ENCODE measurements around the gene RFC2.
A peak's percentile ranks its signal among the peaks of the same experiment; 100 is the strongest.
"Not testable (repeated sequence)": the region's sequence is repeated elsewhere in the genome, so short reads cannot be mapped to it uniquely, and the experiment has no call there.

The RFC2 gene

DNA sequence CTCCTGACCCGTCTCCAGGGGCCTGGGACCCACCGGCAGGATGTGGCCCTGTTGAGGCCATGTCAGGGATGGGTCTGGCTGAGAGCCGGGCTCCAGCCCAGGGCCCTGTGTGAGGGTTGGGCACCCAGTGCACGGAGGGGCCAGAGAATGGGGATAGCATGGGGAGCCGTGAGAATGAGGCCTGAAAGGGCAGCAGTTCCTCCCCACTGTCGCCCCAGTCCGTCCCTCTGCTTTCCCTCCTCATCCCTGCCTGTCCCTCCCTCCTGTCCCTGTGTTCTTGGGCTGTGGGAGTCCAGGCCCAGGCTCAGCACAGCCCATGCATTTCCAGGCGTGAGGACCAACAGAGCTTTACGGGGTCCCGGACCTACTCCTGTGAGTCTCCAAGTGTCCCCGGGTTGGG lies 34.8 kb downstream of the RFC2 start:
- DNase-seq (ENCODE audit: extremely low read depth in 1 of 2, low read depth in 1 of 2) = no peak

DNA sequence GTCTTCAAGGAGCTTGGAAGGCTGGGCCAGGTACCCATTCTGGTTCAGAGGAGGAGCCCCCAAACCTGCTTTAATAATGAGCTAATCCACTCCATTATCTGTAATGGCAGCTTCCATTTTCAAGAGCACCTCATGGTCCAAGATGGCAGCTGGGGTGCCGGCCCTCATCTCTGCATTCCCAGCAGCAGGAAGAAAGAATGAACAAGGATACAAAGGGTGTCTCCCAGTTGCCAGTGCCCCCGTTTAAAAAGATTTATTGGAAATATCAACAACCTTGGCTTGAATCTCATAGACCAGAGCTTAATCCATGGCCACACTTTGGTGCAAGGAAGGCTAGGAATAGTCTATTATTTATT lies 35.9 kb downstream of the RFC2 start:
- no peak for DNase-seq (ENCODE audit: extremely low read depth in 1 of 2, low read depth in 1 of 2)

DNA sequence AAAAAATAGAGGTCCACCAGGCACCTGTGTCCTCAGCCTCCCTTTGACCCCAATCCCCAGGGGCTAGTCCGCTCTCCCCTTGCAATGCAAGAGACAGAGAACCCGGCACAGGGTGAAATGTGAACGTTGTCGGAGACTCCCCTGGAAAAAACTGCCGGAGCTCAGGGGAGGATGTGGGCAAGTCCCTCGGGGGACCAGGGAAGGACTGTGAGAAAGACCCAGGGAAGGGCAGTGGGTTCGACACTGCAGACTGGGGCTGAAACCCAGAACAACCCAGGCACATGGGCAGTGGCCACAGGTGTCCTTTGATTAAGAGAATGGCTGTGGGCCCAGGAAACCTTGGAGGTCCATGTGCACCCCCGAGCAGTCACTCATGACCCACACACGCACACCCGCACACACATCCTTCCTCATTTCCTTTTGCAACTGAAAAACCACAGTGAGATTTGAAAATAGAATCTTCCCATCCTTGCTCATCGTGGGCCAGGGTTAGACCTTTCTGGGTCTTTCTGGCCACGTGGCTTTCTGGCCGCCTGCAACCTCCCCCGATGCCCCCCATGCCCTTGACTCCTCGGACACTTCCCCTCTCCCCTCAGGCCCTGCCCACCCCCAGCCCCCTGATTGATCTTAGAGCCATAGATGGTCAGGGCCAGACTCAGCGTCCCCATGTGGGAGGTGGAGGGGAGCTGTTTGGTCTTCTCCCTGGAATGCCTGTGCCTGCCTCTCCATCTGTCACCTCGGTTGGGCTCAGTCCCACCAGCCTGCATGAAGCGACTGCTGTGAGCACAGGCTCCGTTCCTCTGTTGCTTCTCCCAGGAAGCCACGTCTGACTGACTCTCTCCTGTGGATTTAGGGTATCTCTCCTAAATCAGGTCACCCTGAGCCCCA lies 36.5 kb downstream of the RFC2 start:
- DNase-seq (ENCODE audit: extremely low read depth in 1 of 2, low read depth in 1 of 2) = no peak

DNA sequence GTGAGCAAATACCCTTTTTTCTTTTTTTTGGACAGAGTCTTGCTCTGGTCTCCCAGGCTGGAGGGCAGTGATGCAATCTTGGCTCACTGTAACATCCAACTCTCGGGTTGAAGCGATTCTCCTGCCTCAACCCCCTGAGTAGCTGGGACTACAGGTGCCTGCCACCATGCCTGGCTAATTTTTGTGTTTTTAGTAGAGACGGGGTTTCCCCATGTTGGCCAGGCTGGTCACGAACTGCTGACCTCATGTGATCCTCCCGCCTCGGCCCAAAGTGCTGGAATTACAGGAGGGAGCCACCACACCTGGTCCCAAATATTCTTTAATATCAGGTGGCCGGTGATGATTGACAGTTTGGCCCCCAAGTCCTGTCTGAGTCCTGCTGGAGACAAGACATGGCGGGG lies 37.8 kb downstream of the RFC2 start:
- no peak for DNase-seq (ENCODE audit: extremely low read depth in 1 of 2, low read depth in 1 of 2)

DNA sequence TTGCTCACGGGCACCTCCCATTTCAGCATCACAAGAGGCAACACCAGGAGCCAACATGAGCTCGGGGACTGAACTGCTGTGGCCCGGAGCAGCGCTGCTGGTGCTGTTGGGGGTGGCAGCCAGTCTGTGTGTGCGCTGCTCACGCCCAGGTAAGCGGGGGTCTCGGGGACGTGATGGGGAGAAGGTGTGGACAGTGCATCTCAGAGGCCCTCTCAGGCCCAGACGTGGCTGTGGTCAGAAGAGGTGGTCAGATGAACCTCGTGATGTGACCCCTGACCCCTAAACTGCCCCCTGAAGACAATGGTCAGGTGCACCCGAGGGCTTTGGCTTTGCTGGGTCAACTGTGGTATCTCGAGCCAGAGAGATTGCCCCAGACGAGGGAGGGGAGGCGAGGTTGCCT lies 38.3 kb downstream of the RFC2 start:
- no peak for DNase-seq (ENCODE audit: extremely low read depth in 1 of 2, low read depth in 1 of 2)

DNA sequence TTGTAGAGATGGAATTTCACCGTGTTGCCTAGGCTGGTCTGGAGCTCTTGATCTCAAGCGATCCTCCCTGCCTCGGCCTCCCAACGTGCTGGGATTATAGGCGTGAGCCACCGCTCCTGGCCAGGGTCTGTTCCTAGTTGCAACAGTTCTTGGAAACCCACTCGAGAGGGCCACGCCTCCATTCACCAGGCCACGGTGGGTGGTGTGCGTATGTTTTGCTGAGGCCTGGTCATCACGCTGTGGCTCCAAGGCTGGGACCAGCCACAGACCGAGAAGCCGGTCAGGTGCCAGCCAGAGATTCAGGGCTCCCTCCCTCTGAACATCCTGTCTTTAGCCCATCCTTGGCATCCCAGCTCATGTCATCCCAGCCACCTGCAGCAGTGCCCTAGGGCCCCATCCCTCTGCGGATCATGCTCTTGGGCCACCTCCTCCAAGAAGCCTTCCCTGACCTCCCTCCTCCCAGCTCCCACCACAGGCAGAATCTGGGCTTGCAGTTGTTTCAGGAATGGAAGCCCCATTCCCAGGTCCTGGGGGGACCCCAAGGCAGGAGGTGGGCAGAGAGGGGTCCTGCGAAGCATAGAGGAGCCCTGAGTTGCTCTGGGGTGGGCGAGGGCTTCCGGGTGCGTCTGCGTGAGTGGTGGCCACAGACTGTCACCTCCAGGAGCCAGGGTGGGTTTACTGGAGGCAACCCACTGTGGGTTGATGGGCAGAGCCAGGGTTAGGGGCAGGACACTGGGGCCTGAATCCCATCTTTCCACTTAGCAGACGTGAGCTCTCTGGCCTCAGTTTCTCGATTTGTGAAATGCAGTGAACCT lies 39.2 kb downstream of the RFC2 start:
- no peak for DNase-seq (ENCODE audit: extremely low read depth in 1 of 2, low read depth in 1 of 2)

DNA sequence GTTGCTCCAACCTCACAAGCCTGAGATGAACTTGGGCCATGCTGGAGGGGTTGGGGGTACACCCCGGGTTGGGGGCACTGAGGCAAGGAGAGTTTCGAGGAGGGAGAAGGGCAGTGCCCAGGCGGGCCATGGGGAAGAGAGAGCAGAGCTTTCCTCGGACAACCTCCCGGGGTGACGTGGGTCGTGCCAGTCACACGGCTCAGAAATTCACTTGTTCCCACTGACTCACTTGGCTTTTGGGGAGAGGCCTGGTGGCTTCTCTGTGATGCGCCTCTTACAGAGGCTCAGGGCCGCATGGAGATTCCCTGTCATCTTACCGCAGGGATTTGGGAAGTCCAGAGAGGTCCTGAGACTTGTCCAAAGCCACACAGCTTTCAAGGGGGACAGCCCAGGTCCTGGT lies 41.5 kb downstream of the RFC2 start:
- no peak for DNase-seq (ENCODE audit: extremely low read depth in 1 of 2, low read depth in 1 of 2)

DNA sequence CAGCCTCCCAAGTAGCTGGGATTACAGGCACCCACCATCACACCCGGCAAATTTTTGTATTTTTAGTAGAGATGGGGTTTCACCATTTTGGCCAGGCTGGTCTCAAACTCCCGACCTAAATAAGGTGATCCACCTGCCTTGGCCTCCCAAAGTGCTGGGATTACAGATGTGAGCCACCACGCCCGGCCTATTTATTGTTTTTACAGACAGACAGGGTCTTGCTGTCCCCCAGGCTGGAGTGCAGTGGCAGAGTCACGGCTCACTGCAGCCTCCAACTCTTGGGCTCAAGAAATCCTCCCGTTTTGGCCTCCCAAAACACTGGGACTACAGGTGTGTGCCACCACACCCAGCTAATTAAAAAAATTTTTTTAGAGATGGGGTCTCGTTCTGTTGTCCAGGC lies 46.0 kb downstream of the RFC2 start:
- DNase-seq (ENCODE audit: extremely low read depth in 1 of 2, low read depth in 1 of 2) = not testable (repeated sequence)

DNA sequence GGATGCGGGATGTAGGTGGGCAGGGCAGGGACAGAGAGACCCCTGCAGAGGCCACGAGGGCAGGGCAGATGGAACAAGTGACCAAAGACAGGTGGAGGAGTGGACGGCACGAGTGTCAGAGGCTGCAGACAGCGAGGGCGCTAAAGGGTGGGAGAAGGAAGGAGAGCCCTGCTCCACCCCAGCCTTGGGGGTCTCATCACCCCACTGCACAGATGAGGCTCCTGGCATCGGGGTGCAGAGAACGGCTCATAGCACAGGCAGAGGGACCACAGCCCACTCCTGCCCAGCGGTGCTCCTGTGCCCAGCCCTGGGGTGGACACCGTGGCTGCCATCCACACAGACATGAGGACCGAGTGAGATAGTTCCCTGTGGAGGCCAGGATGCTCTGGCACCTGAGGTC lies 46.6 kb downstream of the RFC2 start:
- no peak for DNase-seq (ENCODE audit: extremely low read depth in 1 of 2, low read depth in 1 of 2)

DNA sequence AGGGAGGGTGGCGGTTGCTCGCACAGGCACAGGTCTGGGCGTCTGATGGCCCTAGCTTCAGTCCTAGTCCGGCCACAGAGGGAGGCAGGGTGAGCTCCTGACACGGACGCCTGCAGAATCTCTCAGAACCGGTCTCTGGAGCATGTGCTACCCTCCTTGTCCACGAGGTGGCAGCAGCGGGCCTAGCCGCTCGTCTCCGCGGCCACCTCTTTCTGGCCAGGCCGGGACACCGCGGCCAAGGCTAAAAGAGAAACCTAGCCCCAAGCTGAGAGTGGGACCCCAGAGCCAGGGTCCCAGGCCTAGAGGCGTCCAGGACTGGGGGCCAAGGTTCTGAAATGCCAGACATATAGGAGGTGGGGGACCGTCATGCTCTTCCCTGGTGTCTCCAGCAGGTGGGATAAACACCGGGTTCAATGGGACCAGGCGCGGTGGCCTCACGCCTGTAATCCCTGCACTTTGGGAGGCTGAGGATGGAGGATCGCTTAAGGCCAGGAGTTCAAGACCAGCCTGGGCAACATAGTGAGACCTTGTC lies 47.5 kb downstream of the RFC2 start:
- DNase-seq (ENCODE audit: extremely low read depth in 1 of 2, low read depth in 1 of 2) = peak; percentile 37 to 76

DNA sequence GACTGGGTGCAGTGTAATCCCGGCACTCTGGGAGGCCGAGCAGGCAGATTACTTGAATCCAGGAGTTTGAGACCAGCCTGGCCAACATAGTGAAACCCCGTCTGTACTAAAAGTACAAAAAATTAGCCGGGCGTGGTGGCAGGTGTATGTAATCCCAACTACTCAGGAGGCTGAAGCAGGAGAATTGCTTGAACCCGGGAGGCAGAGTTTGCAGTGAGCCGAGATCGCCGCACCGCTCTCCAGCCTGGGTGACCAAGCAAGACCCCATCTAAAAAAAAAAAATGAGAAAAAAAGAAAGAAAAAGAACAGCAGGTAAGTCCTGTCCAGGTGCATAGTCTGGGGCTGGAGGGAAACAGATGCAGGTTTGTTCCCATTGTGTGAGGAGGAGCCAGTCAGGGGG lies 48.1 kb downstream of the RFC2 start:
- DNase-seq (ENCODE audit: extremely low read depth in 1 of 2, low read depth in 1 of 2) = not testable (repeated sequence)

DNA sequence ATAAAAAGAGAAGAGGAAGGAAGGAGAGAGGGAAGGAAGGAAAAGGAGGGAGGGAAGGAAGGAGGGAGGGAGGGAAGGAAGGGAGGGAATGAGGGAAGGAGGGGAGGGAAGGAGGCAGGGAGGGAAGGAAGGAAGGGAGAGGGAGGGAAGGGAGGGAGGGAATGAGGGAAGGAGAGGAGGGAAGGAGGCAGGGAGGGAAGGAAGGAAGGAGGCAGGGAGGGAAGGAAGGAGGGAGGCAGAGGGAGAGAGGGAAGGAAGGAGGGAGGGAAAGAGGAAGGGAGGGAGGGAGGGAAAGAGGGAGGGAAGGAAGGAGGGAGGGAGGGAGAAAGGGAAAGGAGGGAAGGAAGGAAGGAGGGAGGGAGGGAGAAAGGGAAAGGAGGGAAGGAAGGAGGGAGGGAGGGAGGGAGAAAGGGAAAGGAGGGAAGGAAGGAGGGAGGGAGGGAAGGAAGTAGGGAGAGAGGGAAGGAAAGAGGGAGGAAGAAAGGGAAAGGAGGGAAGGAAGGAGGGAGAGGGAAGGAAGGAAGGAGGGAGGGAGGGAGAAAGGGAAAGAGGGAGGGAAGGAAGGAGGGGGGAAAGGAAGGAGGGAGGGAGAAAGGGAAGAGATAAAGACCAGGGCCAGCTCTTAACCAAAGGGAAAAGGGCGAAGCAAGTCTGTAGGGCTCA lies 50.1 kb downstream of the RFC2 start:
- no peak for DNase-seq (ENCODE audit: extremely low read depth in 1 of 2, low read depth in 1 of 2)

DNA sequence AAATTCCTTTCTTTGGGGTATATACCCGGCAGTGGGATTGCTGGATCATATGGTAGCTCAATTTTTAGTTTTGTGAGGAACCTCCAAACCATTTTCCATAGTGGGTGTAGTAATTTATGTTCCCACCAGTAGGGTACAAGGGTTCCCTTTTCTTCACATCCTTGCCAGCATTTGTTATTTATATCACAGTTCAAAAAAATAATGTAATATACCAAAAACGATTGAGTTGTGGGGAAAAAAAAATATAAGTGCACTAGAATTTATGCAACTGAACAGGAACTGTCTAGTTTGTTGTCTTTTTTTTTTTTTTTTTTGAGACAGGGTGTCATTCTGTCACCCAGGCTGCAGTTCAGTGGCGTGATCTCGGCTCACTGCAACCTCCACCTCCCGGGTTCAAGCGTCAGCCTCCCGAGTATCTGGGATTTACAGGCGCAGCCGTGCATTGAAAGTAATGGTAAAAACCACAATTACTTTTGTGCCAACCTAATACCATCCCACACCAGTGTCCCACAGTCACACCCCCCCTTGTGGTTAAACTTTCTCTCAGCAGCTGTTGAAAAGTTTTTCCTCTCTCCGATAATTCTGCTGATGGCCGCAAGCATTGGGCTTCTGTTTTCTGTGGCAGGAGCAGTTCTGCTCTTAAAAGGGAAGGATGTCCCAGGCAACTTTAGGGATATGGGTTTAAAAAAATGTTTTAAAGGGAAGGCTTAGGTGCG lies 51.2 kb downstream of the RFC2 start:
- DNase-seq (ENCODE audit: extremely low read depth in 1 of 2, low read depth in 1 of 2) = no peak

DNA sequence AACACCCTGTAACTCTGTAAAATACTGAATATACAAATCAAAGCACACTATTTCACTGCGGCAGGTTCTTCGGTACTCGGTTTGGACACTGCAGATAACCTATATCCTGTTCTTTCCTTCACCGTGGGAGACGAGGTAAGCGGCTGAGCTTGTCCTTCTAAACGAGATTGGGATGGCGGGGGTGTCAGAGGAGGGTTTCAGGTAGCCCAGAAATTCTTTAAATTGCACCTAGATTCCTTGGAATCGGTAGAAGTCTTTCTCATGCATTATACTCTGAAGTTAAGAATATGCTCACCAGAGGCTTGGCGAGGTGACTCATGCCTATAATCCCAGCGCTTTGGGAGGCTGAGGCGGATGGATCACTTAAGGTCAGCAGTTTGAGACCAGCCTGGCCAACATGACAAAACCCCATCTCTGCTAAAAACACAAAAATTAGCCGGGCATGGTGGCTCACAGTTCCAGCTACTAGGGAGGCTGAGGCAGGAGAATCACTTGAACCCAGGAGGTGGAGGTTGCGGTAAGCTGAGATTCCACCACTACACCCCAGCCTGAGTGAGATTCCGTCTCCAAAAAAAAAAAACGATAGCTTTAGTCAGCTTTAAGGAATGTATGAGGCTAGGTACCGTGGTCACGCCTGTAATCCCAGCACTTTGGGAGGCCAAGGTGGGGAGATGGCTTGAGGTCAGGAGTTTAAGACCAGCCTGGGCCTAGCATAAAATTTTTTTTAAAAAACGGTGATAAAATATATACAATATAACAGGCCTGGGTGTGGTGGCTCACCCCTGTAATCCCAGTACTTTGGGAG lies 54.4 kb downstream of the RFC2 start:
- no peak for DNase-seq (ENCODE audit: extremely low read depth in 1 of 2, low read depth in 1 of 2)

DNA sequence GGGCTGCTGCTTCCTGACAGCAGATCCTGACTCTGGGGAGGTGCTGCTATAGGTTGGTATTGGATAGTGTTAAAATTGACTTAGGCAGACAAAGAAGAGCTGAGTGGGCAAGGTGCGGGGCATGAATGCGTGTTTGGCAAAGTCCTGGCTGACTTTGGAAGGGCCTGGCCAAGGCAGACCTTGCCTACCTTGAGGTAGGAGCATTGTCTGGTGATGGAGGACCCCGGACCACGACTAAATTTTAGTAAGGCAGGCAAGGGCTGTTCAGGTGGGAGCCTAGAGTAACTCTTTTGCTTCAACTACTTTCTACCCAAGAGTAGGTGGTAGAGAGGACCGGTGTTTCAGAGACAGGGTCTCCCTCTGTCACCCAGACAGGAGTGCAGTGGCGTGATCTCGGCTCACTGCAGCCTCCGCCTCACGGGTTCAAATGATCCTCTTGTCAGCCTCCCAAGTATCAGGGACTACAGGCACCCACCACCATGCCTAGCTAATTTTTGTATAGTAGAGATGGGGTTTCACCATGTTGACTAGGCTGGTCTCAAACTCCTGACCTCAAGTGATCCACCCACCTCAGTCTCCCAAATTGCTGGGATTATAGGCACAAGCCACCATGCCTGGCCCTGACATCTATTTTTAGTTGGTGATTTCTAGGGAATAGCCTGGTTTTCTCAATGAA lies 56.6 kb downstream of the RFC2 start:
- DNase-seq (ENCODE audit: extremely low read depth in 1 of 2, low read depth in 1 of 2) = no peak

DNA sequence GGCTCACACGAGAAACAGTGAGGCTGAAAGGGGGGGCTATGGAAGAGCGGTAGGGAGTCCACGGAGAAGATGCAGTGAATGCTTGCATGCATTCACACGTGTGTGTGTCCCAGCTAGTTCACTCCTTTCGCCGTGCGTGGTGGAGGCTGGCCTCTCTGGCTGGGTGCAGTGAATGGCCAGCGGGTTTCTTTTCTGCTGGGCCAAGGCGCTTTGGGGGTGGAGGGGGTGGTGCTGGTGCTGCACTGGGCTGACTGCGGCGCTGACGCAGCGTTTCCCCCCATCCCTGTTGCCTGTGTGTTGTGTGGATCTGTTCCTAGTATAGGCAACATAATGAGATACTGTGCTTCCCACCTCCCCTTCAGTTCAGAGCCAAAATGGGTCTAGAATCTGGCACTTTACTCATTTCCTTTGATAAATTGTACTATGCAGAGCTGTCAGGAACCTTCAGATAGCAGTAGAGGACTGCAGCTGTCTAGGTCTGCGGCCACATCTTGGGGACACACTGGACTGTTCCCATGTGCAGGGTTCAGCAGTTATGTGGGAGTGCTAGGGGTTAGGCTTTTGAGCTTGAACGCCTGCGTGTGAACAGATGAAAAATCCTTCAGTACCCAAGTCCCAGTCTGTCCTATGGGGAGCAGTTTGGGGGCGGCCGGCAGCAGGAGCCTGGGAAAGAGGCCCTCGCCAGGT lies 58.1 kb downstream of the RFC2 start:
- not testable (repeated sequence) for DNase-seq (ENCODE audit: extremely low read depth in 1 of 2, low read depth in 1 of 2)

DNA sequence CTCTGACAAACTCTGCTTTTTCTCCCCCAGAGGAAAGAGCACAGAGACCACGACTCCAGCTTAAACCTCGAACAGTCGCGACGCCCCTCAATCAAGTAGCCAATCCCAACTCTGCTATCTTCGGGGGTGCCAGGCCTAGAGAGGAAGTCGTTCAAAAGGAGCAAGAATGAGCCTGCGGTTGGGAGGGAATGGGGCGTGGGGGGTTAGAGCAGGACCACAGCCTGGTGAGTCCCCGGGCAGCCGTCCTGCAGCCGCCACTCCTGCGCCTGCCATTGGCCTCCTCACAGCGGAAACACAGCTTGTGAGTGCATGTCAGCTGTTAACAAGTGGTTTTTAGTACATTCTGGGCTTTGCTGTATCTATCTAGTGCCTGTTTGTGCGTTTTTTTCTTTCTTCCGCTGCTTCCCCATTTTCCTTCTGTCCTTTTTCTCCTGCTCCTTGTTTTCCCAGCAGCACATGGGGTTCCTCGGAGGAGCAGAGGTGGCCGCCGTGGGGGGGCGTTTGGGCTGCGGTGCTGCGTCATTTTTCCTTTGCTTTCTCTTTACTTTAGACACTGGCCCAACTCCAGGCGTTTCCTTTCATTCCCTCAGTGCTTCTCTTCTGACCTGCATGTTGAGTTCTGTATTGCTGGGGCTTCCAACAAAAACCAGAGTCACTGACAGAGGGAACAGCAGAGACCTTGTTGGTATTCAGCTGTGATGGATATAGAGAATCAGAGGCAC lies 58.9 kb downstream of the RFC2 start:
- not testable (repeated sequence) for DNase-seq (ENCODE audit: extremely low read depth in 1 of 2, low read depth in 1 of 2)

DNA sequence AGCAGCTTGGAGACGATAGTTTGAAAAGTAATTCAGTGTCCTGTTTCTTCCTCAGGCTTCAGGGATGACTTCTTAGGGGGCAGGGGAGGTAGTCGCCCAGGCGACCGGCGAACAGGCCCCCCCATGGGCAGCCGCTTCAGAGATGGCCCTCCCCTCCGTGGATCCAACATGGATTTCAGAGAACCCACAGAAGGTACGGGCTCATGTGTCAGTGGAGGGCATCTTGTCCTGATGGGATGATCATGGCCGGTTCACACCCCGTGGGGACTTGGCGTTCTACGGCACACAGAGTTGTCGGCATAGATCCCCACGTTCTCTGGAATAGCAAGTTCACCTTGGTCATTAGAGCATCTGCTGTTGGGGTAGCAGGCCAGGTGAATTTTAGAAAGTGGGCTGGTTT lies 59.5 kb downstream of the RFC2 start:
- no peak for DNase-seq (ENCODE audit: extremely low read depth in 1 of 2, low read depth in 1 of 2)

All from activated CD8-positive, alpha-beta memory T cell treated with anti-CD3 and anti-CD28 coated beads for 1 hour (primary cell).